Bone marrow (tissue), 2 donors: ENCODE measurements around the gene CCDC38.
"Not testable (repeated sequence)": the region's sequence is repeated elsewhere in the genome, so short reads cannot be mapped to it uniquely, and the experiment has no call there.

Experiments
- DNase-seq, 2 donors: peaks; one replicate each; lab custom pipeline; 2025; lab: John Stamatoyannopoulos, UW

CCDC38 gene

GRCh38 chr12:95882080-95882479 is 60.3 kb downstream of the CCDC38 start:
- no peak for DNase-seq

DNA sequence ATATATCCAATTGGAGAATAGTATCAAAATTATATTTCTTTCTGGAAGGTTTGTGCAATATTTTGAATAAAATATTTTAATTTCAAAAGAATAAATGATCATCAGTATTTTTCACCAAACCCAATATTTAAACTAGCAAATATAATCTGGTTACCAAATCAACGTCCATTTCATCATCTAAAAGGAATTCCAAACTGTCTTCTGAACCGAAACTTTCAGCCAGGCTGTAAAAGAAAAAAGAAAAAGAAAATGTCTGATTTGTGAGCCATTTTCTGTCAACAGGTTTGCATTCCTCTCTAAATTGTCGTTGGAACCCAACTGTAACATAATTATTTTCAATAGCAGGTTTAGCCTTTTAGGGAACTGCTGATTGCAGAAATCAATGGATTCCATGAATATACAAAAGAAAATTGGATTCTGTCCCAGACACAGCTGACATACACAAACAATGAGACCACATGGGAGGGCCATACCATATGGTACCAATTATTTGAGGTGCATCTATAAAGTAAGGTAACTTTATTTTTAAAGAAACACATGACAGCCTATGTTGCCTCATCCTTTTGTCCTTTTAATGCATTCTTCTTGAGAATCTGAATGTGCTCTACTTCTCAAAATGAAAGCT is 61.0 kb downstream of the CCDC38 start:
- DNase-seq = no peak

DNA sequence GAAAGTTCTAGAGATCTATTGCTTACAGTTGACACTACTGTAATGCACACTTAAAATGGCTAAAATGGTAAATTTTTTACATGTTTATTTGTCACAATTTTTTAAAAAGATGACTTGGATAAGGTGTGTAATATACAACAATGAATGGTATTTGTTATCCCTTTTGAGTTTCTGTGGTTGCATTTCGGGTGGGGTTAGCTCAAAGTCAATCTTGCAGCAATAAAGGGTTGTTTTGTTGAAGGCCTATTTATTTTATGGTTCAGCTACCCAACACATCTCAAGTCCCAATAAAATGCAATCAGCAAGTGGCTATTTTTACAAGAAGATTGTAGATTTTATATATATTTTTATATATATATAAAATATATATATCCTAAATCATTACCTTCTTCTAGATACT is 61.5 kb downstream of the CCDC38 start:
- no peak for DNase-seq

GRCh38 chr12:95877622-95878021 is 64.8 kb downstream of the CCDC38 start:
- no peak for DNase-seq

DNA sequence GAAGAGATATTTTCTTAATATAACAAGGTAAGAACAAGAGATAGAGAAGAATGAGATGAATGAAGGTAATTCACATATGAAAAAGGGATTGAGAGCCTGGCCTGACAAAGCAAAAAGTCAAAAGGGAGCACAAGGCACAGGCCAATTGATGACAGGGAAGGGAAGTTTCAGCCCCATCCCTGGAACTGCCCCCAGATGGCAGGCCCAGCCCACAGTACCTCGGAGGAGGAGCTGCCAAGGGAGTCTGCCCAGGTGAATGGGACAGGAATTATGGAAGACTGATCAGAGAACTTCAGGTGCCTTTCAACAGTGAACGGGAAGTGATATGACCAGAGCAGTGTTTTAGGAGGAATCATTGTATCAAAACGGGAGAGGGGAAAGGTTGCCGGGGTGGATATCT is 68.0 kb downstream of the CCDC38 start:
- no peak for DNase-seq

GRCh38 chr12:95870897-95871296 is 71.5 kb downstream of the CCDC38 start:
- DNase-seq = no peak

GRCh38 chr12:95863337-95863736 is 79.1 kb downstream of the CCDC38 start:
- no peak for DNase-seq

DNA sequence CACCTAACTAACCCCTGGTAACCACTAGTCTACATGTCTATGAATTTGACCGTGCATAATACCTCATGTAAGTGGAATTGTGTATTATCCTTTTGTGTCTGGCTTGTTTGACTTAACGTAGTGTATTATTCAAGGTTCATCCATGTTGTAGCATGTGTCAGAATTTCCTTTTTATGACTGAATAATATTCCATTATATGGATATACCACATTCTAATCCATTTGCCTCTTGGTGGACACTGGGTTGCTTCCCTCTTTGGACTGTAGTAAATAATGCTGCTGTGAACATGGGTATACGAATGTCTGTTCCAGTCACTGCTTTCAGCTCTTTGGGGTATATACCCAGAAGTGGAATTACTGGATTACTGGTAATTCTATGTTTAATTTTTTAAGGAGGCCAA is 80.4 kb downstream of the CCDC38 start:
- no peak for DNase-seq

GRCh38 chr12:95859947-95860850 is 82.2 kb downstream of the CCDC38 start:
- no peak for DNase-seq

DNA sequence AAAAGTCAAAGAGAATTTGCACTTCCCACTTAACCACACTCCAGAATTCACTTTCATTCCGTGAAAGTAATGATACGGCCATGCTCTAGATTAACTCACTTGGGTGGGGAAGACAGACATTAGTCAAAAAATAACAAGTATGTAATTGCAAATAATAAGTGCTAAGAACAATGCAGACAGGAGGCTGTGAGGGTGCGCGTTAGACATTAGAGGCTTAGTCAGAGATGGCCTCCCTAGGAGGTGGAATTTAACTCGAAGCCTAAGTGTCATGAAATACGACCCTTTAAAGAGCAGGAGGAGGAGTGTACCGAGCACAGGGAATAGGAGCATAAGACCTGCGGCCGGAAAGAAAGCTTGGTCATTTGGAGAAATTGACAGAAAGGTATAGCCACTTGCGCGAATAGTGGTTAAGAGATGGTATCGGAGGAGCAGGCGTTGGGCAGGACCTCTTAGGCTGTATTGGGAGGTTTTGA is 83.0 kb downstream of the CCDC38 start:
- no peak for DNase-seq

GRCh38 chr12:95858451-95859343 is 83.7 kb downstream of the CCDC38 start, which contains the start of gene SNRPF:
TSS of gene SNRPF (plus strand) at chr12:95858952. CDS start at chr12:95859074, 122 bp downstream.
- DNase-seq = peak; percentile 81 to 92

DNA sequence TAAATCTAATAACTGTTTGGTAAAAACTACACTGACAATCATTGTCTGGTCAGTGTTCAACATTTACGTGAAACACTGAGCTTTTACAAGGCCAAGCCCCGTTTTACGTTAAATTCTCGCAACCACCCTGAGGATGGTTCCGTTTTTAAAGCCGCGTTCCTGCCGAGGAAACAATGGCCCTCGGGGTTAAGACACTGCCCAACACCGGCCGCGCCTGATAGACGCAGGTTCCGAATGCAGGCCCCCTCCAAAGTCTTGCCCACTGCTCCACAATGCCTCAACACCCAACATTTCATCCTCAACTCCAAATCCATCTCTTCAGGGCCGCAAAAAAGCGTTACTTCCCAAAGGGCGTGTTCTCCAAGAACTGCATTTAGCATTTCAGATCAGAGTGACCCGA is 84.6 kb downstream of the CCDC38 start:
- no peak for DNase-seq

DNA sequence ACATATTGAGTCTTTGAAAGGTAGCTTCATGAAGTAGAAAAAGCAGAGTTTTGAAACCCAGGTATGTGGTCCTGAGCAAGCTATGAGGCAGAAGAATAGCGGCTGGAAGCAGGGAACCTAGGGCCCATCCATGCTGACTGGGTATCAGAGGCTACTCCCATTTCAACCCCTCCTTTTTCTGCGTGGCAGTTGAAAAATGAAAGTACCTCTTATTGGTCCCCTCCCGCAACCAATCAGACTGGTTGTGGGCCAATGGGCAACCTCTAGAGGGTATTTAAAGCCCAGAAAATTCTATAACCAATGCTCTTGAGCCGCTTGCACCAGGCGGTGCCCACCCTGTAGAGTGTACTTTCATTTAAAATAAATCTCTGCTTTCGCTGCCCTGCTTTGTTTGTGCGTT is 85.3 kb downstream of the CCDC38 start:
- no peak for DNase-seq

DNA sequence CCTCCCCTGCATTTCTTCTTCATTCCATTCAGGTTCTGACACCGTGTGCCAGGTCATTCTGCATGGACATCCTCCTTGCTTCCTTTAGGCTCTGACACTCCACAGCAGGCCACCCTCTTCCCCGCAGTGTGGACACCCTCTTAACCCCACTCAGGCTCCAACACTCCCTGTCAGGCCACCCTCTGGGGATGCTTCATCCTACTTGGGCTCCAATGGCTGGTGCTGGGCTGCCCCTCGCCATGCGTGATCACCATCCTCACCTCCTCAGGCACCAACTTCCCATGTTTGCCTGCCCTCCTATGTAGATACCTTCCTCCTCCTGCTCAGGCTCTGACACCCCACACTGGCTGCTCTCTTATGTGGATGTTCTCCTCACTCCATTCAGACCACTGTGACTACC is 90.3 kb downstream of the CCDC38 start:
- no peak for DNase-seq

- DNase-seq = no peak
Measured at GRCh38 chr12:95851606-95852005, 90.8 kb downstream of the CCDC38 start.

DNA sequence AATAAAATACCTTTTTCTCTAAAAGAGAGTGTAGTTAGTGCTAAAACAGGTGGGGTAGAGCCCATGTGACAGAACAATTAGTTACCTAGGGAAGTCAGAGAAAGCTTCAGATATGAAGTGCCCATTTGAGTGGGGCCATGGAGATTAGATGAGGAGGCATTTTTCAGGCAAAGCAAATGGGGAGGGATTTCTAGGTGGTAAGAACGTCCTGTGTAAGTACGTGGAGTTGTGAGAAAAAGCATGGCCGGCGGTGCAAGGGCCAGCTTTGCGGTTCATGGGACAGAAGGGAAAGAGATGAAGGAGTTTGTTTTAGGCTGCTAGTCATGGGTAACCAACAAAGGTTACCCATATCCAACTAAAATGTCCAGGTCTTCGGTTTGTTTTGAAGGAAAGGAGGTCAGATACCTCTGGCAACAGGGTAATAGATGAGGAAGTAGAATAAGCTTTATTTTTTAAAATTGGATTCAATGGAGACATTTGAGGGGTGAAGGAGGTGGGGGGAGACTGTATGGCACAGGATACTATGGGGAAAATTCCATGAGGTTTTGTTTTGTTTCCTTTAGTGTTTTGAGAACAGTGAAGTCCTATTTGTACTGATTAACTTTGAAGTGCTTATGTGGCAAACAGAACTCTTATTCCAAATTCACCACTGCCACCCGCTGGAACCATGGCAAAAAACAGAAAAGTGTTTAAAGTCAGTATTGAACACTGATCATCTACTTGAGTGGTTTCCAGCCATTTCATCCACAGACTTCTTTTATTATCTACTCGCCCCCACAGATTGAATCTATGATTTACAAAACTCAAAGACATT is 93.6 kb downstream of the CCDC38 start:
- no peak for DNase-seq

GRCh38 chr12:95842426-95842825 is 100.0 kb downstream of the CCDC38 start:
- not testable (repeated sequence) for DNase-seq

DNA sequence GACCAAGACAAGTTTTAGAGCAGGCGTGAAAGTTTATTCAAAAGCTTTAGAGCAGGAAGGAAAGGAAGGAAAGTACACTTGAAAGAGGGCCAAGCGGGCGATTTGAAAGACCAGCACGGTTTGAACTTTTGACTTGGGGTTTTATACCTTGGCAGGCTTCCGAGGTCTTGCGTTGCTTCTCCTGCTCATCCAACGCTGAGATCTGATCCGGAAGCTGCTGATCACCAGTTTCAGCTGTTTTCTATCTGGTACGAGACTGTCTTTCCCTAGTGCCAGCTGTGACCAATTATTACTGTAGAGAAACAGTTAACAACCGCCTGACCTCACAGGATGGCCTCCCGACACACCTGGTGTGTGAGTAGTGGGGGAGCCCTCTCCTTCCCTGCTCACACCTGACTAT is 104.3 kb downstream of the CCDC38 start:
- no peak for DNase-seq

DNA sequence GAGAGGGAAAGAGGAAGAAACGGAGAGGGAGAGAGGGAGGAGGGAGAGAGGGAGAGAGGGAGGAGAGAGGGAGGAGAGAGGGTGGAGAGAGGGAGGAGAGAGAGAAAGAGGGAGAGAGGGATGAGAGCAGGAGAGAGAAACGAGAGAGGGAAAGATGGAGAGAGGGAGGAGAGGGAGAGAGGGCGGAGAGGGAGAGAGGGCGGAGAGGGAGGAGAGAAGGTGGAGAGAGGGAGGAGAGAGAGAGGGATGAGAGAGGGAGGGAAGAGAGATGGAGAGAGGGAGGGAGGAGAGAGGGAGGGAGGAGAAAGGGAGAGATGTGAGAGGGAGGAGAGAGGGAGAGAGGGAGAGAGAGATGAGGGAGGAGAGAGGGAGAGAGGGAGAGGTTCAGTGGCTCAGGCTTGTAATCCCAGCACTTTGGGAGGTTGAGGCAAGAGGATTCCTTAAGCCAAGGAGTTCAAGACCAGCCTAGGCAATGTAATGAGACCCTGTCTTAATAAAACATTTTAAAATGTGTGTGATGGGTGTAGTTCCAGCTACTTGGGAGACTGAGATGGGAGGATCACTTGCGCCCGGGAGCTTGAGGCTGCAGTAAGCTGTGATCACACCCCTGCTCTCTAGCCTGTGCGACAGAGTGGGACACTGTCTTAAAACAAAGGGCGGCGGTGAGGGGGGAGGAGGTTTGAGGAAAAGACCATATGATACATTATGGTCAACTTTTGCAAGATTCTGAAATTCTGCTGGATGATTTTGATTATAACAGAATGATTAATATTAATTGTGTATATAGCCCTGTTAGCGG is 105.0 kb downstream of the CCDC38 start:
- DNase-seq = no peak

- DNase-seq = no peak
Measured at GRCh38 chr12:95836630-95837239, 105.7 kb downstream of the CCDC38 start.
